H1 (cell line): ENCODE results near the gene IRAK3. TPM values are rescaled to one million over a fixed set of nuclear protein-coding genes. Genes with fewer than 3 reads are reported as not detected.

Source experiments
- CTCF ChIA-PET: fragments of 300-600 bp; sonication (Branson Sonifier 250); formaldehyde crosslinking; loops from one replicate; lab custom pipeline; 2021; ENCODE audit not compliant: partially characterized antibody; lab: Charles Lee
- POLR2A ChIA-PET: fragments of 300-600 bp; sonication (Branson Sonifier 250); formaldehyde crosslinking; loops from one replicate; lab custom pipeline; 2021; ENCODE audit warnings: inconsistent platforms; ENCODE audit not compliant: partially characterized antibody; lab: Charles Lee
- DNase-seq, 2 experiments: peaks; one replicate each; pipeline versions ENCODE4 v3.0.0 to v3.0.0-alpha.2; 2010 to 2022; ENCODE audit warnings: low spot score in 2 of 2, low read depth in 1 of 2, mixed read lengths in 1 of 2
- FAIRE-seq: peaks from 2 replicates; lab custom pipeline; 2011; peaks lifted over from hg19 to GRCh38; lab: Jason Lieb, UNC
- H2AFZ ChIP-seq: 2 replicates; pipeline ENCODE4 v1.8.1; 2012; ENCODE audit warnings: low read length, inconsistent platforms
- H2AK5ac ChIP-seq: 2 replicates; pipeline ENCODE4 v1.6.1; 2013; ENCODE audit warnings: low read depth, low read length
- H2BK120ac ChIP-seq: replicated peaks from 2 replicates; pipeline ENCODE3; 2013; ENCODE audit warnings: low read depth, low read length, inconsistent platforms
- H2BK12ac ChIP-seq: 2 replicates; pipeline ENCODE4 v1.6.1; 2013; ENCODE audit warnings: low read depth, low read length
- H2BK15ac ChIP-seq: 2 replicates; pipeline ENCODE4 v1.6.1; 2013; ENCODE audit warnings: low read length
- H2BK20ac ChIP-seq: 2 replicates; pipeline ENCODE4 v1.6.1; 2013; ENCODE audit warnings: low read length
- H2BK5ac ChIP-seq: 2 replicates; pipeline ENCODE4 v1.6.1; 2013; ENCODE audit warnings: low read depth, low read length
- H3K14ac ChIP-seq: 2 replicates; pipeline ENCODE4 v1.6.1; 2013; ENCODE audit warnings: inconsistent platforms; ENCODE audit not compliant: insufficient read length
- H3K18ac ChIP-seq: 2 replicates; pipeline ENCODE4 v1.6.1; 2013; ENCODE audit warnings: low read length; ENCODE audit errors: extremely low read depth
- H3K23ac ChIP-seq: 2 replicates; pipeline ENCODE4 v1.6.1; 2013; ENCODE audit warnings: inconsistent platforms; ENCODE audit not compliant: insufficient read length
- H3K23me2 ChIP-seq: 2 replicates; pipeline ENCODE4 v1.6.1; 2013; ENCODE audit warnings: low read depth, low read length
- H3K27ac ChIP-seq: 2 replicates; pipeline ENCODE4 v1.6.1; 2011; ENCODE audit warnings: low read depth, low read length, inconsistent platforms
- H3K27me3 ChIP-seq, 4 experiments: replicated peaks in 1 of 4; 1 replicate in 1 of 4; 2 replicates in 3 of 4; pipeline versions ENCODE4 v1.6.1 to v1.8.1; 2011 to 2013; ENCODE audit warnings: low read length in 3 of 4, mild to moderate bottlenecking in 3 of 4, inconsistent platforms in 2 of 4, mixed read lengths in 2 of 4, moderate library complexity in 1 of 4; ENCODE audit not compliant: control insufficient read depth in 3 of 4, insufficient read depth in 3 of 4; ENCODE audit errors: extremely low read depth in 1 of 4
- H3K36me3 ChIP-seq, 4 experiments: 2 replicates each; pipeline versions ENCODE4 v1.6.1 to v1.8.1; 2011 to 2013; ENCODE audit warnings: mild to moderate bottlenecking in 4 of 4, low read length in 3 of 4, moderate library complexity in 2 of 4, control low read depth in 1 of 4, inconsistent platforms in 1 of 4; ENCODE audit not compliant: insufficient read depth in 4 of 4, control insufficient read depth in 2 of 4
- H3K4ac ChIP-seq: replicated peaks from 2 replicates; pipeline ENCODE3; 2013; ENCODE audit warnings: low read length, low read depth, mixed read lengths, inconsistent platforms; ENCODE audit not compliant: insufficient read length
- H3K4me1 ChIP-seq, 4 experiments: replicated peaks in 1 of 4; 1 replicate in 1 of 4; 2 replicates in 3 of 4; pipeline versions ENCODE4 v1.6.1 to v1.8.1; 2011 to 2013; ENCODE audit warnings: low read length in 3 of 4, inconsistent platforms in 2 of 4, mixed read lengths in 1 of 4; ENCODE audit not compliant: insufficient read depth in 4 of 4, control insufficient read depth in 3 of 4
- H3K4me2 ChIP-seq, 2 experiments: 2 replicates each; pipeline versions ENCODE4 v1.6.1 to v1.8.1; 2011 to 2013; ENCODE audit warnings: low read depth in 2 of 2, low read length in 2 of 2, control low read depth in 1 of 2, inconsistent platforms in 1 of 2, mild to moderate bottlenecking in 1 of 2; ENCODE audit not compliant: insufficient read depth in 1 of 2
- H3K4me3 ChIP-seq, 4 experiments: fragments of 200-600, 300-600 bp in 1 of 4; sonication (generic), shearing (Covaris generic), sonication (Bioruptor Twin) in 1 of 4; 2 replicates each; pipeline versions ENCODE4 v1.5.1 to v1.8.1; 2011 to 2016; ENCODE audit warnings: low read length in 4 of 4, low read depth in 3 of 4, control low read depth in 2 of 4, inconsistent platforms in 2 of 4, mild to moderate bottlenecking in 2 of 4, mixed read lengths in 1 of 4, moderate library complexity in 1 of 4; ENCODE audit not compliant: insufficient read depth in 2 of 4; ENCODE audit errors: extremely low read depth in 1 of 4
- H3K56ac ChIP-seq: replicated peaks from 2 replicates; pipeline ENCODE3; 2013; ENCODE audit warnings: low read depth, mild to moderate bottlenecking, mixed read lengths, low read length, inconsistent platforms; ENCODE audit not compliant: insufficient read length
- H3K79me1 ChIP-seq: 2 replicates; pipeline ENCODE4 v1.6.1; 2013; ENCODE audit warnings: low read depth, low read length, control low read depth
- H3K79me2 ChIP-seq, 2 experiments: 2 replicates each; pipeline versions ENCODE4 v1.6.1 to v1.8.1; 2012 to 2013; ENCODE audit warnings: low read length in 2 of 2, mild to moderate bottlenecking in 2 of 2, inconsistent platforms in 1 of 2; ENCODE audit not compliant: insufficient read depth in 2 of 2, control insufficient read depth in 1 of 2
- H3K9ac ChIP-seq, 4 experiments: replicated peaks in 1 of 4; 1 replicate in 1 of 4; 2 replicates in 3 of 4; pipeline versions ENCODE4 v1.6.1 to v1.8.1; 2011 to 2013; ENCODE audit warnings: low read depth in 3 of 4, low read length in 3 of 4, control low read depth in 2 of 4, mild to moderate bottlenecking in 2 of 4, moderate library complexity in 2 of 4, inconsistent platforms in 1 of 4; ENCODE audit errors: extremely low read depth in 1 of 4
- H3K9me3 ChIP-seq, 2 experiments: 2 replicates each; pipeline versions ENCODE4 v1.6.1 to v1.8.1; 2012 to 2013; ENCODE audit warnings: mild to moderate bottlenecking in 2 of 2, moderate library complexity in 2 of 2, control low read depth in 1 of 2, inconsistent platforms in 1 of 2, low read depth in 1 of 2, low read length in 1 of 2, mixed read lengths in 1 of 2; ENCODE audit not compliant: insufficient read depth in 2 of 2
- H4K20me1 ChIP-seq, 2 experiments: replicated peaks in 1 of 2; 2 replicates each; pipeline versions ENCODE3 to v1.8.1; 2011 to 2013; ENCODE audit warnings: inconsistent platforms in 2 of 2, low read length in 2 of 2, mild to moderate bottlenecking in 1 of 2; ENCODE audit not compliant: insufficient read depth in 2 of 2, control insufficient read depth in 1 of 2
- H4K5ac ChIP-seq: 2 replicates; pipeline ENCODE4 v1.6.1; 2013; ENCODE audit warnings: low read length, low read depth, mixed read lengths, inconsistent platforms; ENCODE audit not compliant: insufficient read length
- H4K8ac ChIP-seq: 2 replicates; pipeline ENCODE4 v1.8.0; 2013; ENCODE audit warnings: mild to moderate bottlenecking, moderate library complexity, low read length, inconsistent platforms; ENCODE audit not compliant: insufficient read depth; ENCODE audit errors: extremely low read depth
- H4K91ac ChIP-seq: replicated peaks from 2 replicates; pipeline ENCODE3; 2013; ENCODE audit warnings: low read length, mixed read lengths, inconsistent platforms; ENCODE audit not compliant: insufficient read length
- WGBS, 2 experiments: shearing (Covaris generic) in 1 of 2; methylation state at CpG; one replicate each; pipeline versions ENCODE4 v1.1.6 to v1.1.7; 2013 to 2015; ENCODE audit warnings: low lambda C conversion rate in 2 of 2, mixed read lengths in 2 of 2, inconsistent platforms in 1 of 2, low coverage in 1 of 2, missing lambda C conversion rate in 1 of 2; ENCODE audit not compliant: insufficient replicate concordance in 2 of 2, insufficient coverage in 1 of 2, insufficient read length in 1 of 2; ENCODE audit errors: extremely low coverage in 1 of 2, missing lambda C conversion rate in 1 of 2; 5-methylcytosine and 5-hydroxymethylcytosine counted together
- polyA plus RNA-seq, 7 experiments: library from polyadenylated mRNA; depleted of rRNA in 3 of 7; stranded (reverse) in 5 of 7; unstranded in 2 of 7; fragments of >200 nt in 5 of 7; fragments of 200-250 nt in 2 of 7; gene quantifications; 1 replicate in 5 of 7; 2 replicates in 1 of 7; 4 replicates in 1 of 7; pipeline versions ENCODE4 v1.2.1 to v1.2.3, GENCODE V29; 2011 to 2013; ENCODE audit warnings: missing spikeins in 2 of 7, mixed read lengths in 2 of 7
- total RNA-seq: library from RNA; stranded (reverse); fragmentation: NEBNext Ultra II Directional; extraction: Animal tissue kit (Norgen Biotek cat#: 25700); gene quantifications from 2 replicates; pipeline ENCODE4 v1.2.1, GENCODE V29; 2021

Gene IRAK3
- total and polyA plus RNA-seq, 2 of the 8 experiments (the other 6 are each of a cell fraction or from before 2014, with no cell fraction given): 0.51 to 2.2 TPM

DNA sequence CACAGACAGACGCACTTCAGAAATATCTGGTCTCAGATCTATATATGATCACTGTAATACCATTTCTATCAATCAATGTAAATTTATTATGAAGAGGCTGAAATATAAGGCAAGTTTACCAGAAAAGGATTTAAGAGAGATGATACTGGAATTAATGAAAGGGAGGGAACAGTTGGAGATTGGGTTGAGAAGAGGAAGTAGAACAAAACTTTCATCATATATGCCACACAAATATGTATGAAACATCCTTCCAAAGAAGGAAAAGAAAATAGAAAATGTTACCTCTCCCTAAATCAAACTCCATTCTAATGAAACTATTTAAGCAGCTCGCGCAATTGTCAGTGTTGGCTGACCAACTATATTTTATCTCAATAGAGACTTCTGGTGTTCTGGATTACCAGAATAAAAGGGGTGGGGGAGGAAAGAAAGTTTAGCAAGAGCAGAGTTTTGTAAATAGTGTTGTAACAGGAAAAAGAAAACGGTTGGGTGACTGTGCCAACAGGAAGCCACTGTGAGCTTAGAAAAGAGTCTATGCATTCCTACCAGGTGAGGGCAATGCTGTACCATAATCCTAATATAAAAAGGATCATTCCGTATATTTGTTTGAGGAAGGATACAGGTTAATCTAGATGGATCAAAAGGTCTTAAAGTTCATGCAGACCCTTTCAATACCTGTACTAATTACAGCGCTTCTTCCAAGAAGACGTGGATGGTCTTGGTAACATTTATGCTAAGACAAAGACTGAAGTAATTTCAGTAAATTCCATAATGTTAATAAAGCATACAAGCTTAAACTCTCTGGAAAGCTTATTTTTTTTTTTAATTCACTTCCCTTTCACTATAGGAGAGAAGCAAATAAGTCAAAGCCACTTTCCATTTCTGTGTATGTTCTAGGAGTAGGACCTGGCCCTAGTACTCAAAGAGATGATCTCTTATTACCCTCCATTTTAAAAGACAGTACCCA lies 43.9 kb upstream of the IRAK3 start:
- no peak overlapping the region for H3K9ac ChIP-seq
- H3K79me2 ChIP-seq: no peaks in the 10 kb centered on the region
- H3K23ac ChIP-seq: no peak overlapping the region
- no peak overlapping the region for H2AK5ac ChIP-seq
- H3K36me3 ChIP-seq: peaks cover 0 to 9% (median 3%) of the 10 kb centered on the region in 4 experiments; a peak in 2 of 8 replicates
- no peak overlapping the region for H3K18ac ChIP-seq
- H4K20me1 ChIP-seq: no peaks in the 10 kb centered on the region
- H4K5ac ChIP-seq: no peak overlapping the region
- no peak overlapping the region for H2BK5ac ChIP-seq
- H3K27me3 ChIP-seq: no peaks in the 10 kb centered on the region
- H3K56ac ChIP-seq: no peak overlapping the region
- DNase-seq (no peak), FAIRE-seq (no peak)
- WGBS, 2 experiments: 64% methylated on average over 7 of the region's 7 CpGs; no CpG with 5 or more reads in 1 of the 2 experiments
- CTCF ChIA-PET: interaction anchor here (0.5 to 1.9 kb wide), 31 partner anchors 10 to 1365 kb away, joined by 3 to 9 read pairs (median 3); partner anchors contain the start of genes HELB, LLPH and TMBIM4
- no peaks in the 10 kb centered on the region for H3K23me2 ChIP-seq
- H2BK120ac ChIP-seq: no peak overlapping the region
- peaks cover 4 to 5% of the 10 kb centered on the region in 2 experiments; a peak in 2 of 4 replicates for H3K9me3 ChIP-seq
- no peak overlapping the region for H3K4me2 ChIP-seq
- H2BK15ac ChIP-seq: no peak overlapping the region
- no peak overlapping the region for H4K8ac ChIP-seq
- H2AFZ ChIP-seq: peak overlapping the region; percentile 2; the same call in 1 of the 2 replicates
- no peak overlapping the region for H4K91ac ChIP-seq
- POLR2A ChIA-PET: interaction anchor here (0.6 to 1.5 kb wide), 4 partner anchors 13 to 53 kb away, joined by 3 to 7 read pairs (median 3); partner anchors contain the start of gene TMBIM4
- no peak overlapping the region for H3K27ac ChIP-seq
- no peak overlapping the region for H3K4ac ChIP-seq
- H2BK12ac ChIP-seq: no peak overlapping the region
- no peaks in the 10 kb centered on the region for H3K79me1 ChIP-seq
- H2BK20ac ChIP-seq: no peak overlapping the region
- H3K4me3 ChIP-seq: no peak overlapping the region
- H3K14ac ChIP-seq: no peak overlapping the region
- H3K4me1 ChIP-seq: no peaks in the 10 kb centered on the region
